ENCODE results near the gene LRFN4. TPM values are rescaled to one million over a fixed set of nuclear protein-coding genes. Genes with fewer than 3 reads are reported as not detected.

LRFN4 gene
- total RNA-seq, 1 experiment from 2014 or later = 70.3 TPM

- Mint-ChIP-seq H3K4me3 (no peak overlapping the region), H3K27me3 (ENCODE audit: low read depth) (no peaks in the 10 kb centered on the region), H3K9me3 (no peaks in the 10 kb centered on the region), H3K27ac (no peak overlapping the region), H3K36me3 (peaks cover 13% of the 10 kb centered on the region), H3K4me1 (peaks cover 18% of the 10 kb centered on the region)
- no peak for DNase-seq (ENCODE audit: low spot score)
- no peak for ATAC-seq
- POLR2A ChIA-PET = no interaction called here
- CTCF ChIA-PET = no interaction called here
- TF ChIP-seq, protein P1, sequence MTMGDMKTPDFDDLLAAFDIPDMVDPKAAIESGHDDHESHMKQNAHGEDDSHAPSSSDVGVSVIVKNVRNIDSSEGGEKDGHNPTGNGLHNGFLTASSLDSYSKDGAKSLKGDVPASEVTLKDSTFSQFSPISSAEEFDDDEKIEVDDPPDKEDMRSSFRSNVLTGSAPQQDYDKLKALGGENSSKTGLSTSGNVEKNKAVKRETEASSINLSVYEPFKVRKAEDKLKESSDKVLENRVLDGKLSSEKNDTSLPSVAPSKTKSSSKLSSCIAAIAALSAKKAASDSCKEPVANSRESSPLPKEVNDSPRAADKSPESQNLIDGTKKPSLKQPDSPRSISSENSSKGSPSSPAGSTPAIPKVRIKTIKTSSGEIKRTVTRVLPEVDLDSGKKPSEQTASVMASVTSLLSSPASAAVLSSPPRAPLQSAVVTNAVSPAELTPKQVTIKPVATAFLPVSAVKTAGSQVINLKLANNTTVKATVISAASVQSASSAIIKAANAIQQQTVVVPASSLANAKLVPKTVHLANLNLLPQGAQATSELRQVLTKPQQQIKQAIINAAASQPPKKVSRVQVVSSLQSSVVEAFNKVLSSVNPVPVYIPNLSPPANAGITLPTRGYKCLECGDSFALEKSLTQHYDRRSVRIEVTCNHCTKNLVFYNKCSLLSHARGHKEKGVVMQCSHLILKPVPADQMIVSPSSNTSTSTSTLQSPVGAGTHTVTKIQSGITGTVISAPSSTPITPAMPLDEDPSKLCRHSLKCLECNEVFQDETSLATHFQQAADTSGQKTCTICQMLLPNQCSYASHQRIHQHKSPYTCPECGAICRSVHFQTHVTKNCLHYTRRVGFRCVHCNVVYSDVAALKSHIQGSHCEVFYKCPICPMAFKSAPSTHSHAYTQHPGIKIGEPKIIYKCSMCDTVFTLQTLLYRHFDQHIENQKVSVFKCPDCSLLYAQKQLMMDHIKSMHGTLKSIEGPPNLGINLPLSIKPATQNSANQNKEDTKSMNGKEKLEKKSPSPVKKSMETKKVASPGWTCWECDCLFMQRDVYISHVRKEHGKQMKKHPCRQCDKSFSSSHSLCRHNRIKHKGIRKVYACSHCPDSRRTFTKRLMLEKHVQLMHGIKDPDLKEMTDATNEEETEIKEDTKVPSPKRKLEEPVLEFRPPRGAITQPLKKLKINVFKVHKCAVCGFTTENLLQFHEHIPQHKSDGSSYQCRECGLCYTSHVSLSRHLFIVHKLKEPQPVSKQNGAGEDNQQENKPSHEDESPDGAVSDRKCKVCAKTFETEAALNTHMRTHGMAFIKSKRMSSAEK (CRISPR knock-in tag; IDR thresholded peaks at IDR 0.05; ENCODE audit: borderline replicate concordance) = no peak
- TF ChIP-seq, protein P2, sequence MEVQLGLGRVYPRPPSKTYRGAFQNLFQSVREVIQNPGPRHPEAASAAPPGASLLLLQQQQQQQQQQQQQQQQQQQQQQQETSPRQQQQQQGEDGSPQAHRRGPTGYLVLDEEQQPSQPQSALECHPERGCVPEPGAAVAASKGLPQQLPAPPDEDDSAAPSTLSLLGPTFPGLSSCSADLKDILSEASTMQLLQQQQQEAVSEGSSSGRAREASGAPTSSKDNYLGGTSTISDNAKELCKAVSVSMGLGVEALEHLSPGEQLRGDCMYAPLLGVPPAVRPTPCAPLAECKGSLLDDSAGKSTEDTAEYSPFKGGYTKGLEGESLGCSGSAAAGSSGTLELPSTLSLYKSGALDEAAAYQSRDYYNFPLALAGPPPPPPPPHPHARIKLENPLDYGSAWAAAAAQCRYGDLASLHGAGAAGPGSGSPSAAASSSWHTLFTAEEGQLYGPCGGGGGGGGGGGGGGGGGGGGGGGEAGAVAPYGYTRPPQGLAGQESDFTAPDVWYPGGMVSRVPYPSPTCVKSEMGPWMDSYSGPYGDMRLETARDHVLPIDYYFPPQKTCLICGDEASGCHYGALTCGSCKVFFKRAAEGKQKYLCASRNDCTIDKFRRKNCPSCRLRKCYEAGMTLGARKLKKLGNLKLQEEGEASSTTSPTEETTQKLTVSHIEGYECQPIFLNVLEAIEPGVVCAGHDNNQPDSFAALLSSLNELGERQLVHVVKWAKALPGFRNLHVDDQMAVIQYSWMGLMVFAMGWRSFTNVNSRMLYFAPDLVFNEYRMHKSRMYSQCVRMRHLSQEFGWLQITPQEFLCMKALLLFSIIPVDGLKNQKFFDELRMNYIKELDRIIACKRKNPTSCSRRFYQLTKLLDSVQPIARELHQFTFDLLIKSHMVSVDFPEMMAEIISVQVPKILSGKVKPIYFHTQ (CRISPR knock-in tag; IDR thresholded peaks at IDR 0.05) = no peak
- no peak for TF ChIP-seq ZNF121 (CRISPR knock-in tag; IDR thresholded peaks at IDR 0.05)
- no peak for TF ChIP-seq USF1 (CRISPR knock-in tag; IDR thresholded peaks at IDR 0.05)
- TF ChIP-seq NR1H2 (CRISPR knock-in tag; IDR thresholded peaks at IDR 0.05) = no peak
- no peak for TF ChIP-seq TEAD1 (CRISPR knock-in tag; IDR thresholded peaks at IDR 0.05)
- no peak for TF ChIP-seq RORB (CRISPR knock-in tag; IDR thresholded peaks at IDR 0.05)
- no peak for TF ChIP-seq ZNF425 (CRISPR knock-in tag; conservative IDR thresholded peaks at IDR 0.05)
- no peak for TF ChIP-seq CBFB (CRISPR knock-in tag; IDR thresholded peaks at IDR 0.05; ENCODE audit: low read depth)
- TF ChIP-seq ESRRA (CRISPR knock-in tag; IDR thresholded peaks at IDR 0.05; ENCODE audit: borderline replicate concordance) = no peak
Observed at GRCh38 chr11:66847461-66848232, 9.2 kb upstream of the LRFN4 start.

DNA sequence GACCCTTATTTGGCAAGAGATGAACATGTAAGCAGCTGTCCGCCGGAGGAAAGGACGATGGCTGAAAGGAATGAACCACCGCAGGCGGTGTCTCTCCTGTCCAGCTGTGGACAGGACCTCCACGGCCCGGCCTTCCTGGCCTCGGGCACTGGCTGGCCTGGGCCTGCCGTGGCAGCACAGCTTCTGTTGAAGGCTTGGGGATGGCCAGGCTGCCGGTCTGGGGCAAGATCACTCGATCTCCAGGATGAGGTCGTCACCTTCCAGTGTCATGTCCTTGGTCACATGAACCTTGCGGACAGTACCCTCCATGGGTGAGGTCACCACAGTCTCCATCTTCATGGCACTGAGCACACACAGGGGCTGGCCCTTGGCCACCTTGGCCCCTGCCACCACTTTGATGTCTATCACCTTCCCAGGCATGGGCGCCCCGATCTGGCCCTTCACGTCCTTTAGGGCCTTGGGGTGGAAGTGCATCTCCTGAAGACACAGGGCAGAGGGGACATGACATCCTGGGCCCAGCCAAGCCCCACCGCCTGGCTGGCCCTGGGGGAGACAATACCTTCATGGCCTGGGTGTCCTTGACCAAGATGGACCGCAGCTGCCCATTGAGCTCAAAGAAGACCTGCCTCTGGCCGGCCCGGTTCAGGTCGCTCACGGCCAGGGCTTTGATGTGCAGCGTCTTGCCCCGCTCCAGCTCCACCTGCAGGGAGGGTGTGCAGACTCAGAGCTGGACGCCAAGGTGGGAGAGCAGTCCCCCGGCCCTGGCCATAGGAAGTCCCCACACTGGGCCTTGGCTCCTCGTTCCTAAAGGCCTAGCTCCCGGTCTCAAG lies 8.0 kb upstream of the LRFN4 start:
- CTCF ChIA-PET = interaction anchor here (0.6 to 2.1 kb wide), 3 partner anchors 16 to 127 kb away, joined by 3 to 7 read pairs (median 4); no protein-coding TSS in a partner anchor
- TF ChIP-seq GRHL2 (CRISPR knock-in tag; IDR thresholded peaks at IDR 0.05; ENCODE audit: insufficient replicate concordance, severe bottlenecking) (no peak), ZBTB21 (CRISPR knock-in tag; IDR thresholded peaks at IDR 0.05; ENCODE audit: borderline replicate concordance) (no peak), NFYB (CRISPR knock-in tag; conservative IDR thresholded peaks at IDR 0.05; ENCODE audit: low read depth) (no peak), ZNF512 (CRISPR knock-in tag; IDR thresholded peaks at IDR 0.05; ENCODE audit: borderline replicate concordance) (no peak), RORB (CRISPR knock-in tag; IDR thresholded peaks at IDR 0.05) (no peak), RELA (CRISPR knock-in tag; IDR thresholded peaks at IDR 0.05; ENCODE audit: borderline replicate concordance) (no peak), PRRX2 (CRISPR knock-in tag; IDR thresholded peaks at IDR 0.05) (no peak)
- TF ChIP-seq, protein P3, sequence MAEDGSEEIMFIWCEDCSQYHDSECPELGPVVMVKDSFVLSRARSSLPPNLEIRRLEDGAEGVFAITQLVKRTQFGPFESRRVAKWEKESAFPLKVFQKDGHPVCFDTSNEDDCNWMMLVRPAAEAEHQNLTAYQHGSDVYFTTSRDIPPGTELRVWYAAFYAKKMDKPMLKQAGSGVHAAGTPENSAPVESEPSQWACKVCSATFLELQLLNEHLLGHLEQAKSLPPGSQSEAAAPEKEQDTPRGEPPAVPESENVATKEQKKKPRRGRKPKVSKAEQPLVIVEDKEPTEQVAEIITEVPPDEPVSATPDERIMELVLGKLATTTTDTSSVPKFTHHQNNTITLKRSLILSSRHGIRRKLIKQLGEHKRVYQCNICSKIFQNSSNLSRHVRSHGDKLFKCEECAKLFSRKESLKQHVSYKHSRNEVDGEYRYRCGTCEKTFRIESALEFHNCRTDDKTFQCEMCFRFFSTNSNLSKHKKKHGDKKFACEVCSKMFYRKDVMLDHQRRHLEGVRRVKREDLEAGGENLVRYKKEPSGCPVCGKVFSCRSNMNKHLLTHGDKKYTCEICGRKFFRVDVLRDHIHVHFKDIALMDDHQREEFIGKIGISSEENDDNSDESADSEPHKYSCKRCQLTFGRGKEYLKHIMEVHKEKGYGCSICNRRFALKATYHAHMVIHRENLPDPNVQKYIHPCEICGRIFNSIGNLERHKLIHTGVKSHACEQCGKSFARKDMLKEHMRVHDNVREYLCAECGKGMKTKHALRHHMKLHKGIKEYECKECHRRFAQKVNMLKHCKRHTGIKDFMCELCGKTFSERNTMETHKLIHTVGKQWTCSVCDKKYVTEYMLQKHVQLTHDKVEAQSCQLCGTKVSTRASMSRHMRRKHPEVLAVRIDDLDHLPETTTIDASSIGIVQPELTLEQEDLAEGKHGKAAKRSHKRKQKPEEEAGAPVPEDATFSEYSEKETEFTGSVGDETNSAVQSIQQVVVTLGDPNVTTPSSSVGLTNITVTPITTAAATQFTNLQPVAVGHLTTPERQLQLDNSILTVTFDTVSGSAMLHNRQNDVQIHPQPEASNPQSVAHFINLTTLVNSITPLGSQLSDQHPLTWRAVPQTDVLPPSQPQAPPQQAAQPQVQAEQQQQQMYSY (CRISPR knock-in tag; IDR thresholded peaks at IDR 0.05) = no peak

More for the DNA sequence above, 8.0 kb upstream of the LRFN4 start:
- Mint-ChIP-seq H3K4me3 (no peak overlapping the region), H3K27ac (no peak overlapping the region), H3K36me3 (peaks cover 13% of the 10 kb centered on the region), H3K9me3 (no peaks in the 10 kb centered on the region), H3K4me1 (peaks cover 16% of the 10 kb centered on the region), H3K27me3 (ENCODE audit: low read depth) (no peaks in the 10 kb centered on the region)
- POLR2A ChIA-PET = no interaction called here
- ATAC-seq = no peak
- DNase-seq (ENCODE audit: low spot score) = no peak

Data from WTC11 (cell line).